ENCODE measurements around the gene C1QTNF6. TPM values are rescaled to one million over a fixed set of nuclear protein-coding genes. Genes with fewer than 3 reads are reported as not detected.

C1QTNF6 gene
- polyA plus RNA-seq, 1 donor (not counting 4 experiments of a cell fraction or from before 2014, with no cell fraction given): 17.1 TPM

DNA sequence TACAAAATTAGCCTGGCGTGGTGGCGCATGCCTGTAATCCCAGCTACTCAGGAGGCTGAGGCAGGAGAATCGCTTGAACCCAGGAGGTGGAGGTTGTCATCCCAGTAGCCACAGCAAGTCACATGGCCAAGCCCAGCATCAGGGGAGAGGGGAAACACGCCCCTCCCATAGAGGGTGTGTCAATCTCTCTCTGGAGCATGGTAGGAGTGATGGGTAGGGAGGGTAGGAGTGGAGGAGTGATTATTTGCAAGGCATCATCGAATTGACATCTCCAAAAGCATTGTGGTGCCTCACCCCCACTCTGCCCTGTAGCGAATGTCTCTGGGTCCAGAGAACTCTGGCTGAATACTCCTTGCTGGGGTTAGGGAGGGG lies 30.3 kb upstream of the C1QTNF6 start:
- no peak for FAIRE-seq
- dilution Hi-C loops (cut with MboI; ENCODE audit: extremely low pct_ligation_motif_present, low sequenced_read_pairs): no loop called here
- no peak for DNase-seq (ENCODE audit: low read depth, low spot score)

DNA sequence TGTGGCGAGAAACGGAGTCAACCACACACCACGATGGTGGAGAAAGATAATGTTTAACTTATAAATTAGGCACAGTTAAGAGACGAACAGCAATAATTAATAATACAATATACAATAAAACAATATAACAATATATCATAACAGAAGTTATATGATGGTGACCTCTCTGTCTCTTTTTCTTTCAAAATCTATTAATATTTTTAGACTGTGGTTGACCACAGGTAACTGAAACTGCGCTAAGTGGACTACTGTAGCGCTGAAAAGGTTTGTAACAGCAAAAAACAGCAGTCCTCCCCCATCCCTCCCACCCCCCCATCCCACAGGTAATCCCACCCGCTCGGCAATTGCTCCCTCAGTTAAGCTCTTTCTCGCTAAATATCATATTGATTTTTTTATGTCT lies 27.8 kb upstream of the C1QTNF6 start:
- H3K9me1 ChIP-seq (ENCODE audit: control insufficient read depth, extremely low read depth, insufficient read depth, low read length): no peaks in the 10 kb centered on the region
- dilution Hi-C loops (cut with MboI; ENCODE audit: extremely low pct_ligation_motif_present, low sequenced_read_pairs): no loop called here
- peaks cover 24% of the 10 kb centered on the region for H3K27me3 ChIP-seq (ENCODE audit: control insufficient read depth, extremely low read depth, insufficient read depth, low read length)
- no peaks in the 10 kb centered on the region for H4K20me1 ChIP-seq (ENCODE audit: control insufficient read depth, extremely low read depth, insufficient read depth, low read length)
- no peak overlapping the region for H3K4me2 ChIP-seq (ENCODE audit: control insufficient read depth, extremely low read depth, insufficient read depth, low read depth, low read length)
- no peaks in the 10 kb centered on the region for H3K9me3 ChIP-seq (ENCODE audit: control insufficient read depth, low read depth, low read length)
- no peak overlapping the region for H3K27ac ChIP-seq (ENCODE audit: control insufficient read depth, insufficient read depth, low read length)
- H3K36me3 ChIP-seq (ENCODE audit: control insufficient read depth in 2 of 2, extremely low read depth in 1 of 2, insufficient read depth in 2 of 2, low read length in 2 of 2): no peaks in the 10 kb centered on the region
- H3K79me2 ChIP-seq (ENCODE audit: control insufficient read depth, insufficient read depth, low read length): no peaks in the 10 kb centered on the region
- H3K9ac ChIP-seq (ENCODE audit: control insufficient read depth, extremely low read depth, insufficient read depth, low read length): no peak overlapping the region
- FAIRE-seq (no peak), DNase-seq (ENCODE audit: low read depth, low spot score) (no peak)
- H2AFZ ChIP-seq (ENCODE audit: control insufficient read depth, low read length): no peak overlapping the region
- no peaks in the 10 kb centered on the region for H3K4me1 ChIP-seq (ENCODE audit: control insufficient read depth, extremely low read depth, insufficient read depth, low read length)
- TF ChIP-seq EZH2 (IDR thresholded peaks at IDR 0.05; ENCODE audit: low read length): no peak
- TF ChIP-seq, protein P1, sequence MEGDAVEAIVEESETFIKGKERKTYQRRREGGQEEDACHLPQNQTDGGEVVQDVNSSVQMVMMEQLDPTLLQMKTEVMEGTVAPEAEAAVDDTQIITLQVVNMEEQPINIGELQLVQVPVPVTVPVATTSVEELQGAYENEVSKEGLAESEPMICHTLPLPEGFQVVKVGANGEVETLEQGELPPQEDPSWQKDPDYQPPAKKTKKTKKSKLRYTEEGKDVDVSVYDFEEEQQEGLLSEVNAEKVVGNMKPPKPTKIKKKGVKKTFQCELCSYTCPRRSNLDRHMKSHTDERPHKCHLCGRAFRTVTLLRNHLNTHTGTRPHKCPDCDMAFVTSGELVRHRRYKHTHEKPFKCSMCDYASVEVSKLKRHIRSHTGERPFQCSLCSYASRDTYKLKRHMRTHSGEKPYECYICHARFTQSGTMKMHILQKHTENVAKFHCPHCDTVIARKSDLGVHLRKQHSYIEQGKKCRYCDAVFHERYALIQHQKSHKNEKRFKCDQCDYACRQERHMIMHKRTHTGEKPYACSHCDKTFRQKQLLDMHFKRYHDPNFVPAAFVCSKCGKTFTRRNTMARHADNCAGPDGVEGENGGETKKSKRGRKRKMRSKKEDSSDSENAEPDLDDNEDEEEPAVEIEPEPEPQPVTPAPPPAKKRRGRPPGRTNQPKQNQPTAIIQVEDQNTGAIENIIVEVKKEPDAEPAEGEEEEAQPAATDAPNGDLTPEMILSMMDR (optimal IDR thresholded peaks at IDR 0.05 in 1 of 3, IDR thresholded peaks at IDR 0.05 in 1 of 3, conservative IDR thresholded peaks at IDR 0.05 in 1 of 3; ENCODE audit: extremely low read depth in 1 of 3, insufficient read depth in 2 of 3, low read length in 3 of 3): no peak
- H3K4me3 ChIP-seq (ENCODE audit: control insufficient read depth in 2 of 3, extremely low read depth in 1 of 3, insufficient read depth in 2 of 3, low read depth in 1 of 3, low read length in 3 of 3): no peak overlapping the region

More for the DNA sequence above, 30.3 kb upstream of the C1QTNF6 start:
- no peak overlapping the region for H3K4me3 ChIP-seq (ENCODE audit: control insufficient read depth in 2 of 3, extremely low read depth in 1 of 3, insufficient read depth in 2 of 3, low read depth in 1 of 3, low read length in 3 of 3)
- no peaks in the 10 kb centered on the region for H3K9me3 ChIP-seq (ENCODE audit: control insufficient read depth, low read depth, low read length)
- H3K79me2 ChIP-seq (ENCODE audit: control insufficient read depth, insufficient read depth, low read length): no peaks in the 10 kb centered on the region
- H3K9ac ChIP-seq (ENCODE audit: control insufficient read depth, extremely low read depth, insufficient read depth, low read length): no peak overlapping the region
- no peaks in the 10 kb centered on the region for H3K4me1 ChIP-seq (ENCODE audit: control insufficient read depth, extremely low read depth, insufficient read depth, low read length)
- H3K27me3 ChIP-seq (ENCODE audit: control insufficient read depth, extremely low read depth, insufficient read depth, low read length): peaks cover 3% of the 10 kb centered on the region
- TF ChIP-seq, protein P1 (optimal IDR thresholded peaks at IDR 0.05 in 1 of 3, IDR thresholded peaks at IDR 0.05 in 1 of 3, conservative IDR thresholded peaks at IDR 0.05 in 1 of 3; ENCODE audit: extremely low read depth in 1 of 3, insufficient read depth in 2 of 3, low read length in 3 of 3): no peak
- no peak for TF ChIP-seq EZH2 (IDR thresholded peaks at IDR 0.05; ENCODE audit: low read length)
- H2AFZ ChIP-seq (ENCODE audit: control insufficient read depth, low read length): no peak overlapping the region
- no peaks in the 10 kb centered on the region for H3K9me1 ChIP-seq (ENCODE audit: control insufficient read depth, extremely low read depth, insufficient read depth, low read length)
- H3K27ac ChIP-seq (ENCODE audit: control insufficient read depth, insufficient read depth, low read length): no peak overlapping the region
- no peaks in the 10 kb centered on the region for H3K36me3 ChIP-seq (ENCODE audit: control insufficient read depth in 2 of 2, extremely low read depth in 1 of 2, insufficient read depth in 2 of 2, low read length in 2 of 2)
- no peak overlapping the region for H3K4me2 ChIP-seq (ENCODE audit: control insufficient read depth, extremely low read depth, insufficient read depth, low read depth, low read length)
- no peaks in the 10 kb centered on the region for H4K20me1 ChIP-seq (ENCODE audit: control insufficient read depth, extremely low read depth, insufficient read depth, low read length)

Data from keratinocyte (primary cell).